Measurements from ENCODE around the gene ARL6IP4.
"Not testable (repeated sequence)": the region's sequence is repeated elsewhere in the genome, so short reads cannot be mapped to it uniquely, and the experiment has no call there.

Gene ARL6IP4

DNA sequence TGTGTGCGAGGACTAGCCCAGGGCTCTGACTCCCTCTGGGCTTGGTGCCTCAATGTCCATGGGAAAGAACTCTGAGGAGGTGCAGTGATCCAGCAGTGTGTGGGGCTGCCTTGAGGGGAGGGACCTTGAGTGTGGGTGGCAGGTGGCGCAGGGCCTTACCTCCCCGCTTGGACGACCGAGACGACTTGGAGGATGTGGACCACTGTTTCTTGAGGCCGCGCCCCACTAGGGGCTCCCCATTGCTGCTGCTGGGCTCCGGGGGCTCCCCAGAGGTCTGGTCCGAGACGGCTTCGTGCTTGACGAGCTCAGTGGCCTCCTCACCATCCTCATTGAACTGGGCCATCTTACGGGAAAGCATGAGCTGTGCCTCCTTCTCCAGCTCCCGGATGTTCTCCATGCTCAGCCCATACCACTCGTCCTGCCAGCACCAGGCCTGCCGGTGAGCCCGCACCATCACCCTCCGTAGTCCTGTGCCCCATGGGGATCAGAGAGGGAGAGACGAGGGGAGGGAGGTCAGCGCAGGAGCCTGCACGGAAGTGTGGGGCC lies 24.7 kb downstream of the ARL6IP4 start:
- no peak overlapping the region for H3K4me3 ChIP-seq (ENCODE audit: low read depth, low read length)

DNA sequence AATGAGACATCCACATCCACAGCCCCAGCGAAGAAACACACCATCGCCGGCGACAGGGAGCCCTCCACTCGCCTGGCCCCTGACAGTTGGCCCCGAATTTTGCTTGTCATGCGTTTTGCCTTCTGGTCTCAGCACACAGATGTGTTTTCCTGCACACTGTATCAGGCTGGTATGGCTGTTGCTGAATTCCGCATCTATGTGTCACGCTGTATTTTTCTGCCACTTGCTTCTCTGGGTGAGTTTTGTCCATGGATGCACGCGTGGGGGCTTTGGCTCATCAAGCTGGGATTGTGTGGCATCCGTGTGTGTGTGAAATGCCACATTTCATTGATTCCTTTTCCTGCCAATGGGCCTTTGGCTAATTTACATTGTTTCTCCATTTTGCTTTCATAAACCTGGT lies 26.5 kb downstream of the ARL6IP4 start:
- H3K4me3 ChIP-seq (ENCODE audit: low read depth, low read length): no peak overlapping the region

DNA sequence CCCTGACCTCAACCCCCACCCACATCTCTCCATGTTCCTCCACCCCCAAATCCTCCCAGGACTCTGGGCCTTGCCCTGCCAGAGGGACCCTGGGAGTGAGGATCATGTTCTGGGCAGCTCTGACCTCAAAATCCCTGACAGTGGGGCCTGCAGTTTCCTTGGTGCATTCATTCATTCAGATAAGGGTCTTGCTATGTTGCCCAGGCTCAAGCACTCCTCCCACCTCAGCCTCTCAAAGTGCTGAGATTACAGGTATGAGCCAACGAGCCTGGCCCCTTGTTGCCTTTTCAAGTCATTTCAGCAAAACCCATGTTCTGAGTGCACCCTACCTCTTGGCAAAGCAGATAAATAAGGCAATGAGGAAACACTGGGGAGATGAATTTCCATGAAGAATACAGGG lies 29.6 kb downstream of the ARL6IP4 start:
- H3K4me3 ChIP-seq (ENCODE audit: low read depth, low read length): no peak overlapping the region

DNA sequence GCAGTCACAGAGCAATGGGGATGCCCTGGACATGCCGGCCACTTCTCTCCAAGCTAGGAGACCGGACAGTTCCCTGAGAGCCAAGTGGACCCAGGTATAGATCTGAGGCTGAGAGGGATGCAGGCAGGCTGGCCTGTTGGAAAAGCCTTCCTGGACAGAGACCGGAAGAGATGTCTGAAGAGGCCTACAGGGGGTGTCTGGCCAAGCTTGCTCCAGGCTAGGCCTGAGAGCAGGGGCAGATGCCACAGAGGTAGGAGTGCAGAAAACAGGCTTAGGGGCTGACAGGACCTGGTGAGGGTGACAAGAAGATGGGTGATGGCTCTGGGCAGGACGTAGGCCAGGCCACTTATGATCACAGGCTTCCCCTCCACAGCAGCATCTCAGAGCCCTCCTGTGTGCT lies 30.2 kb downstream of the ARL6IP4 start:
- no peak overlapping the region for H3K4me3 ChIP-seq (ENCODE audit: low read depth, low read length)

DNA sequence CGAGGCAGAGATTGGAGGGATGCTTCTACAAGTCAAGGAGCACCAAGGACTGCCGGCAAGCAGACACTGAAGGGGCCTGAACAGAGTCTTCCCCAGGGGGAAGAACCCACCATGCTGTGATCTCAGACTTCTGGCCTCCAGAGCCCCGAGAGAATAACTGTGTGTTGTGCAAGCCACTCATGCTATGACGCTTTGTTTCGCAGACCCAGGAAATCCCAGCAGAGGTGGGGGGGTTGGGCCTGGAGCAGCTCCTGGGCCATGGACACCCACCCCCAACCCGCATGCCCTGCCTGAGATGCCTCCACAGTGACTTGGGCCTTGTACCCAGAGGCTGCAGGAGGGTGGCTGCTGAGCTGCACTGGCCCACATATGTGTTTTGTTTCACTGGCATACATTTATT lies 31.2 kb downstream of the ARL6IP4 start:
- no peak overlapping the region for H3K4me3 ChIP-seq (ENCODE audit: low read depth, low read length)

DNA sequence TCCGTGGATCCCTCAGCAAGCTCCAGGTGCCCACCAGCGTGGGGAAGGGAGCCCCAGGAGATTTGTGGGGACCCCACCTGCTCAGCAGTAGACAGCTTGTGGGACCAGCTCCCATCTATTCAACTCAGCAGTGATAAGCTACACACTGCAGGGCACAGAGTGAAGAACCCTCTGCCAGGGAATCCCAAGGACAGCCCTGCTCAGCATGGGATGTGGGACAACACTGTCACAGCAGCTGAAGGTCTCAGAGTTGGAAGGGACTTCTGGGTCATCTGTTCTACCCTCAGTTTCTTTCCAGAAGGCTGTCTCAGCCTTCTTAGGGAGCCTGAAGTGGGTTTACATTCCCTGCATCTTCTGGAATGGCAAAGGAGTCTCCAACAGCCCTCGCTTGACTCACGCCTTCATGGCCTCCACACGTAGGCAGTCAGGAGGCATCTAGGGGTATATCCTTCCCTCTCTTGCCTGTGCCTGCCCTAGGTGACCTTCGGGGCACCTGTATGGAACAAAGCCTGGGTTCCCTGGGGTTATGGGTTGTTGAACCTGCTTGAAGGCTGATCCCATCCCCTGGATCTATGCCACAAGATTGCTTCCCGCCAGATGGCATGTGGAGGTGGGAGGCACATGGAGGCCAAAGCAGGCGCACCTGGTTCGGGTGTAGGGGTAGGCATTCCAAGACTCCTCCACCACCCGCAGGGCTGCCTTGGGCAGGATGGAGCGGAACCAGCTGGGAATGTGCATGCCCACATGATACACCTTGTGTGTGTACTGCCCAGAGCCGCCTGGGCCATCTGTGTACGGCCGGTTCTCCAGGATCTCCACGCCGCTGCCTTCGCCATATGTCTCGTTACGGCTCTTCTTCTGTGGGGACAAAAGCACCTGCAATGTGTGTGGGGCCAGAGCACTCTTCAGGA lies 33.0 kb downstream of the ARL6IP4 start:
- H3K4me3 ChIP-seq (ENCODE audit: low read depth, low read length): no peak overlapping the region

DNA sequence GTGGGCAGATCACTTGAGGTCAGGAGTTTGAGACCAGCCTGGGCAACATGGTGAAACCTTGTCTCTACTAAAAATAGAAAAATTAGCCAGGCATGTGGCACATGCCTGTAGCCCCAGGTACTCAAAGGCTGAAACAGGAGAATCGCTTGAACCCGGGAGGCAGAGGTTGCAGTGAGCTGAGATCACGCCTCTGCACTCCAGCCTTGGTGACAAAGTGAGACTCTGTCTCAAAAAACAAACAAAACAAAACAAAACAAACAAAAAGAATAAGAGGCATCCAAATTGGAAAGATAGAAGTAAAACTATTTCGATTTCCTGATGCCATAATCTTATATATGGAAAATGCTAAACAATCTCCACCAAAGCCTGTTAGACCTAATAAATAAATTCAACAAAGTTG lies 34.0 kb downstream of the ARL6IP4 start:
- H3K4me3 ChIP-seq (ENCODE audit: low read depth, low read length): not testable (repeated sequence)

DNA sequence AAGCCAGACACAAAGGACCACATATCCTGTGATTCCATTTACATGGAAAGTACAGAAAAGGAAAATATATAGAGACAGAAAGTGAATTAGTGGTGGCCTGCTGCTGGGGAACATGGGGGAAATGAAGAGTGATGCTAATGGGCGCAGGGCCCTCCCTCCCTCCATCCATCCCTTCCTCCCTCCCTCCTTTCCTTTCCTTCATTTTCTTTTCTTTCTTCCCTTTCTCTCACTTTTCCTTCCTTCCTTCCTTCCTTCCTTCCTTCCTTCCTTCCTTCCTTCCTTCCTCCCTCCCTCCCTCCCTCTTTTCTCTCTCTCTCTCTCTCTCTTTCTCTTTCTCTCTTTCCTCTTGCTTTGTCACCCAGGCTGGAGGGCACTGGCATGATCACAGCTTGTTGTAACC lies 37.3 kb downstream of the ARL6IP4 start:
- H3K4me3 ChIP-seq (ENCODE audit: low read depth, low read length): no peak overlapping the region

DNA sequence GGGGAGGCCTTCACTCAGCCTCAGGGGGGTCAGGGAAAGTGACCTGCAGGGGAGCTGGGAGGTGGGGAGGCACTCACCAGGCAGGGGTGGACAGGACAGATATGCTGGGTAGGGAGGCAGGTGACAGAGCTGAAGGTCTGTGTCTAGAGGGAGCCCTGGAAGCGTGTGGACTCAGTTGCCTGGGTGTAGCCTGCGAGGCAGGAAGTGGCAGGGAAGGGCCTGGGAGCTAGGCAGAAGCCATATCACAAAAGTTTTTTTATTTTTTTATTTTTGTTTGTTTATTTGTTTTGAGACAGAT lies 39.3 kb downstream of the ARL6IP4 start:
- H3K4me3 ChIP-seq (ENCODE audit: low read depth, low read length): no peak overlapping the region

DNA sequence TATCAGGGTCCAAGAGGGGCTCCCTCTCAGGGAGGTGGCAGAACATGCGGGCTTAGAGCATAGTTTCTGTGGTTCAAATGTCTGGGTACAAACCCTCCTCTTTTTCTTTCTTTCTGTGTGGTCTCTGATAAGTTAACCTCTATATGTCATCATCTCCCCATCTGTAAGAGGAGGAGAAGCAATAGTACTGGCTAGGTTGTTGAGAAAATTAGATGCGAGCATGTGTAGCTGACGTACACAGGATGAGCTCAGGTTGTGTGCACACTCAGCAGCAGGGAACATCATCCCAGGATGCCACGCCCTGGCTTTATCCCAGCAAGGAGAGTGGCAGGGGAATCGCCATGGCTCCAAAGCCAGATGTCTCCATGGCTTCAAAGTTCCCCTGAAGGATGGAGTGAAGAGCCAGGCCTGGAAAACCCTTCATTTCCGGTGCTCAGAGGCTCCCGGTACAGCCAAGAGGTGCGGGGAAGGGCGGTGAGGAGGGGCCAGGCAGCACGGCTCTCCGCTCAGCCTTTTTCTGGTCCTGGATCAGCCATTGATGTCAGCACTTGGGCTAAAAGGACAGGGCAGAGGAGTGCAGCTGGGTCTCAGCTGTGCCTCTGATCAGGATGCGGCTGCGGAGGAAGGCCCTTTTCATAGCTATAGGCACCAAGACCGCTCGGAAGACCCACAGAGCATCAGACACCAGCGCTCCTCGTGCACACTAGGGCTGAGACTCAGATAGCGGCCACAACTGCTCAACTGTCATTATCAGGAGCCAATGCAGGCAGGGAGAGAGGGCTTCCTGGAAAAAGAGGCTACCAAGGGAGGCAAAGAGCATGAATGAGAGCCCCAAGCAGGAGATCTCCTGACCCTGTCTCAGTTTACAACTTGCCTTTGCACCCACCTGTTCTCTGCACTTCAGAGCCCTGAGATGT lies 41.5 kb downstream of the ARL6IP4 start:
- H3K4me3 ChIP-seq (ENCODE audit: low read depth, low read length): no peak overlapping the region

DNA sequence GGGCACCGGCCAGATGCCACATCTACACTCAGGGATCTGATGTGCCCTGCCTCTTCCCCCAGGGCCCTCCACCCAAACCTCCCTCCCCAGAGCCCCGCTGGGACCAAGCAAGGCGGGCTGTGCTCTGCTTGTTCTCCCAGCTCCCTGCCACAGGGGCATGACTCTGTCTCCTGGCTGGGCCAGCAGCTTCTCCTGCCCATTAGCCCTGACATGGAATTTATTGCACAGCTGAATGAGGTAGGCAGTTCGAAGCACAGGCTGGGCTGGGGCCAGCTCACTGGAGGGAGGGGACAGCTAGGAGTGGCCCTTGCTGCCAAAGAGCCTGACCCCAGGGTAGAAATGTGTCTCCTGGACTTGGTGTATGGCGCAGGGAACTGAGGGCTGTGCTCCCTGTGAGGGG lies 42.4 kb downstream of the ARL6IP4 start:
- no peak overlapping the region for H3K4me3 ChIP-seq (ENCODE audit: low read depth, low read length)

DNA sequence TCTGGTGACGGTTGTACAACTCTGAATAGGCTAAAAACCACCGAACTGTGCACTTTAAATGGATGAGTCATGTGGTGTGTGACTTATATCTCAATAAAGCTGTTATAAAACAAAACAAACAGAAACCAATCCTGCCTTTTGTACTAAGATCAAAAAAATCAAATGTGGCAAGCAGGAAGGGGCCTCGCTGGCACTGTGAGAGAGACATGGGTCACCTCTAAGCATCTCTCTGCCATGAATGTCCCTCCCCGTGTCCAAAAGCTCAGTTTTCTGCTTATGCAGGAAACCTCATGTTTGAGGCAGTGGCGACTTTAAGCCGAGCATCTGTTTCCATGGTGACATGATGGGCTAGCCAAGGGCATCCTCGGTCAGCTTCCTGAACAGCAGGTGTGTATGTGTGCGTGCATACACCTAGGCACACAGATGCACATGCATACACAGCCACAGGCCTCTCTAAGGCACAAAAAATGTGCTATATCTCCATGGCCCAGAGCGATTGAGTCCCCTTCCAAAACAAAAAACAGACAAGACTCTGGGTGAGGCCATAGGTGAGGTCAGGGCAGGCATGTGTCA lies 44.4 kb downstream of the ARL6IP4 start:
- H3K4me3 ChIP-seq (ENCODE audit: low read depth, low read length): no peak overlapping the region

DNA sequence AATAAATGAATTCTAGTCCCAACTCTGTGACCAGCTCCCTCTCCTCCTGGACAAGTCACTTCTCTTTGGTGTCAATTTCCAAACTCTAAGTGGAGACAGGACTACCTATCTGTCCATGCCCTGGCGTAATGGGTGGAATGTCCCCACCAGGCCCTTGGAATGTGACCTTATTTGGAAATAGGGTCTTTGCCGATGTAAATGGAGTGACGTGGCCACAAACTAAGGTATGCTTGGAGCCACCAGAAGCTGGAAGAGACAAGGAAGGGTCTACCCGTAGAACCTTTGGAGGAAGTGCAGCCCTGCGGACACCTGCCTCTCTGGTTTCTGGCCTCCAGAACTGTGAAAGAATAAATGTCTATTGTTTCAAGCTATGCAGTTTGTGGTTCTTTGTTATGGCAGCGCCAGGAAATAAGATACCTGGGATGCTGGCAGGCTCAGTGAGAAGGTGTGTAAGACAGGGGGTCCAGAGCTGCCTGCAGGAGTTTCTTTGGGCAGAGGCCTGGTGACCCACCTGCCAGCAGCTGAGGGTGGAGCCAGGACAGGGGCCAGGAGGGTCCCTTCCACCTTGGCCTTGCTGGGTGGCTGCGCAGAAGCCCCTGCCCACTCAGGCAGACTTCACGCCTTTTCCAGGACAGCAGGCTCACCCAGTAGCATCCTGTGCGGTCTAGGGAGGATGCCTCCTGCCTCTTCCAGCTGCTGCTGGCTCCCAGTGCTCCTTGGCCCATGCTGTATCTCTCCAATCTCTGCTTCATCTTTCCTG lies 45.8 kb downstream of the ARL6IP4 start:
- no peak overlapping the region for H3K4me3 ChIP-seq (ENCODE audit: low read depth, low read length)

DNA sequence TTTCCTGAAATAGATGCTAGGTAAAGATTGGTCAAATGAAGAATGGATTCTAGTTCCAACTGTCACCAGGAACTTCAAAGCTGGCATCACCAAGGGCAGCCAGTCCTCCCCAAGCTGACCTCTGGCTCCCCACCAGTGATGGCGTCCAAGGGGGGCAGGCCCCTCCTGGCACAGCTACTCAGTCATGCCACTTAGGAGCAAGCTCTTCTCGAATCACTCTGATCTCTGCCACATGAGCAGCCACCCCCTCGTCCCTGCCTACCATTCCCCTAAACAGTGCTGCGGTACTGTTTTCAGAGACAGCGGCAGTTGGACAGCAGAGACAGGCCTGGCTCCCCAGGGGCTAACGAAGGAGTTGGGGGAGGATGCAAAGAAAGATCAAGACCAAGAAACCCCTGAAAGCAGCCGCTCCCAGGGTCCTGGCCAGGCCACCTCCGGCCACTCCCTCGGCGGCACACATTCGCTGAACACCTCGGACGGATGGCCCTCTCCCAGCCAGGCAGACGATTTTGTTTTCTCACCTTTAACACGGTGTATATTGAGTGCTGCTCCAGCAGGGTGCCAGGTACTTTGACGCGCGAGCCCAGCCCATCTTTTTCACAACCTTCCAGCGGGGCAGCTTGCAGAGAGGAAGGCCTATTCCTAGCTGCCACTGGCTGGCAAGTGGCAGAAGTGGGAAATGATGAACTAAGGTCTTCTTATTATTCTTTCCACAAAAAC lies 47.4 kb downstream of the ARL6IP4 start:
- no peak overlapping the region for H3K4me3 ChIP-seq (ENCODE audit: low read depth, low read length)

DNA sequence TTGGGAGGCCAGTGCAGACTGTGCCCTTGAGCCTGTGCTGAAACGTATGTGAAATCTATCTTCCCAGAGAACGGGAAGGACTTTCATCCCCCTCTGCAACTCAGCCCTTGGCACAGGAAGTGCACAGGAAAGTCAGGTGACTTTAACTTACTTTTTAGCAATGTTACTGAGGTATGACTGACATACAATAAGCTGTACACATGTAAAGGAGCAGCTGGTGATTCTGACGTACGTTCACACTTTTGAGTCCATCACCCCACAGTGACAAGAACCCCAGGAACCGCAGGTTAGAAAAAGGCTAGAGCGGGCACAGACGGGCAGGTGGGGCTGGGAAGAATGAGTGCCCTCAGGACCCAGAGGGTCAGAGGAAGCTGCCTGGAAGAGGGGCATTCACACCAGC lies 48.0 kb downstream of the ARL6IP4 start:
- no peak overlapping the region for H3K4me3 ChIP-seq (ENCODE audit: low read depth, low read length)

DNA sequence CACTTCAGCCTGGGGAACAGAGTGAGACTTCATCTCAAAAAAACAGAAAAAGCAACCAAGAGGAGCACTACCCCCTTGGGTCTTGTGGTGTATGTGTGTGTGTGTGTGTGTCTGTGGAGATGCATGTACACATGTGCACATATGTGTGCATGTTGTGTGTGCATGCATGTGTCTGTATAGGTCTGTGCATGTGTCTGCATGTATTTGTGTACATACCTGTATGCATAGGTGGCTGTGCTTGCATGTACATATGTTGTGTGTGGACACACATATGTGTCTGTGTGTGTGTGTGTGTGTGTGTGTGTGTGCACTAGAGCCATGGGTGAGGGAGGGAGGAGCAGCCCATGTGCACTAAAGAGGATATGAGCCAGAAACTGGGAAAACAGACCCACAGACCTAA lies 49.1 kb downstream of the ARL6IP4 start:
- no peak overlapping the region for H3K4me3 ChIP-seq (ENCODE audit: low read depth, low read length)

DNA sequence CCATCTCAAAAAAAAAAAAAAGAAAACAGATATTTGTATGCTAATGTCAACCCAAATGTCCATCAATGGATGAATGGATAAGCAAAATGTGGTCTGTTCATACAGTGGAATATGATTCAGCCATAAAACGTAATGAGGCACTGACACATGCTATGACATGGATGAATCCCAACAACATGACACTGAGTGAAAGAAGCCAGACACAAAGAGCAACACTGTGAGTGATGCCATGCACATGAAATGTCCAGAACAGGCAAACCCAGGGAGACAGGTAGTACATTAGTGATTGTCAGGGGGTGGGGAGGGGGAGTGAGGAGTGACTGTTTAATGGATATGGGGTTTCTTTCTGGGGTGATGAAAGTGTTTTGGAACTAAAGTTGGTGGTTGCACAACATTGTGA lies 50.2 kb downstream of the ARL6IP4 start:
- H3K4me3 ChIP-seq (ENCODE audit: low read depth, low read length): no peak overlapping the region

DNA sequence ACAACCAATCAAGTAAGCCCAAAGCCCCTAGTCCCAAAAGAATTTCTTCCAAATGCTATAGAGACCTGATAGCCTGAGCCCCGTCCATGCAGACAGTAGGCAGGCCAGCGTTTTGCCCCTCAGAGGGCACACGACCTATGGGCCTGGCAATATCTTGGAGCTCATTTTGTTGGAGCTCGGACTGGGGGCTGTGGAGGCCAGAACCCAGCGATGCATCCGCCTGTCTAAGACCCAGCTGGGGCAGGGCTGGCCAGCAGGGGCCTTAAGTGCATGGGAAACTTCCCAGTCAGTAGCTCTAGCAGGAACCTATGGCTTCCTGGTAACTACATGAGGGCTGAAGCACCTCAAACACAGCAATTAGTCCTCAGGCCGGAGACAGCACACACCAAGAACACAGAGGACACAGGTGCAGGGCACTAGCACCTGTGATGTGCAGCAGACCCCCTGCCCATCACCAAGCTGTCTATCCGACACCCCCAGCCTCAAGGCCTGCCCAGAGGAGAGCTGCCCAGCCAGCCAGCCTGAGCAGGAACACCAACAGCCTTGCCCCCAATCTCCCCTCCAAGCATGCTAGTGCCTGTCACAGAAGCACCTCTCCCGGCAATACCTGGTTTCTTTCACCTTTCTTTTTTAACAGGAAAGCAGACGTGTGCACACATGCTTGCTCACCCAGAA lies 50.8 kb downstream of the ARL6IP4 start:
- no peak overlapping the region for H3K4me3 ChIP-seq (ENCODE audit: low read depth, low read length)
